ENCODE data around the gene SMC2.

GRCh38 chr9:104099630-104100029 is 5.5 kb downstream of the SMC2 start:
- TF ChIP-seq POLR2A (IDR thresholded peaks at IDR 0.05) (no peak), CTCF (IDR thresholded peaks at IDR 0.05) (no peak), EP300 (IDR thresholded peaks at IDR 0.05) (no peak)

Data from ovary (tissue), 3 donors.